HUDEP-2 (cell line): ENCODE measurements around the gene NOLC1.
"Not testable (repeated sequence)": the region's sequence is repeated elsewhere in the genome, so short reads cannot be mapped to it uniquely, and the experiment has no call there.

Source experiments
- DNase-seq, 76 experiments: peaks; one replicate each; lab custom pipeline; 2025; ENCODE audit not compliant: unreplicated experiment in 76 of 76; lab: John Stamatoyannopoulos, UW

Gene NOLC1

DNA sequence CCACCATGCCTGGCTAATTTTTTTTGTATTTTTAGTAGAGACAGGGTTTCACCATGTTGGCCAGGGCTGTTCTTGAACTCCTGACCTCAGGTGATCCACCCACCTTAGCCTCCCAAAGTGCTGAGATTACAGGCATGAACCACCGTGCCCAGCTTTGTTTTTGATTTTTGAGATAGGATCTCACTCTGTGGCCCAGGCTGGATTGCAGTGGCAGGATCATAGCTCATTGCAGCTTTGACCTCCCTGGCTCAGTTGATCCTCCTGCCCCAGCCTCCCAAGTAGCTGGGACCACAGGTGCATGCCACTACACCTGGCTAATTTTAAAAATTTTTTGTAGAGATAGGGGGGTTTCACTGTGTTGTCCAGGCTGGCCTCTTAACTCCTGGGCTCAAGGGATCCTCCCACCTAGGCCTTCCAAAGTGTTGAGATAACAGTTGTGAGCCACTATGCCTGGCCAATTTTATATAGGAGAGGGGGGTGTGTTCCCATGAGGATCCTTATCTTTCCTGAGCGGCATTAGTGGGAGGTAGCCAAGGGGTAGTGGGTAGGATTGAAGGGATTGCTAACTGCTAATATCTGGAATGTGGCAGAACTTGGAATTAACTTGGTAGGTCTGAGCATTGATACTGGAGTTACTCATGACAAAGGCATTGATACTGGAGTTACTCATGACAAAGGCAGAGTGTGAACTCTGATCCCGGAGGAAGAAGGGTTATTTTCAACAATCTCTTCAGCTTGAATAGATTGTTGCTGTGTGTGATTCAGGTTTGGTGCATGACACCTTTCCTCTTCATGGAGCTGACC is 1.0 kb upstream of the NOLC1 start:
- DNase-seq: no peak

DNA sequence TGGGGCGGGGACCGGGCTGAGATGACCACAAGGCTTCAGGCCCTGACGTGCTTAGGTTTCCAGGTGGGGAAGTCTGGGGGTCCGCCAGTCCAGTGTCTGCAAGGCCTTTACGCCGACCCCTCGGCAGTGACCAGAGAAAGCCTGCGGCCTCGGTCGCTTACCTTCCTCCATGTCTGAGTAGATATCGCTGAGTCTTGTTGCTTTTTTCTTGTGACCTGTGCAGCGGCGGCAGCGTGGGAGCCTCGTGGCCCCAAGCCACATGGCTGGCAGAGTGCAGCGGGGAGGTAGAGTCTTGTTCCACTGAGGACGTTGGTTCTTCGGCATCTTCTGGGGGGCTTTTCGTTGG is 329 bp downstream of the NOLC1 start:
- peak in 19 of 76 experiments; percentile 9 to 52 (median 28) for DNase-seq

DNA sequence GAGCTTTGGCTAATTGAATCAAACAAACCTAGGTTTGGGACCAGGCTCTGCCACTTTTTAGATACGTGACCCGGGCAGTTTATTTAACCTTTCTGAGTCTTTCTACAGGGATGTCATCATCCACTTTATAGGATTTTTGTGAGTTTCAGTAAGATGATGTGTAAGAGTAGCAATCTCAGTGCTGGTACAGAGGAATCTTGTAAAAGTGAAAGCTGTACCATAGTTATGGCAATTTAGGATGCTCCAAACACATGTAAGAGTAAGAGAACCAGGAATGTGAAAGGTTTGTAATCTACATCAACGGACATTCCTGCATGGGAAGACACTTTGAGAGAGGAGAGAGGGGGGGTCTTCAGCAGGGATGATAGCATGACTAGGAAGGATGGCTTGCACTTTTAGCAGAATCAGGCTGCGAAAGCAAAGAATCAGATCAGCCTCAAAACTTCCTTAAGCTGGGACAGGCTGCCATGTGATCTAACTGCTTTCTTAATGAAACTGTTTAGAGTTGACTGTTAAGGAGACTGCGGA is 968 bp downstream of the NOLC1 start:
- no peak for DNase-seq

DNA sequence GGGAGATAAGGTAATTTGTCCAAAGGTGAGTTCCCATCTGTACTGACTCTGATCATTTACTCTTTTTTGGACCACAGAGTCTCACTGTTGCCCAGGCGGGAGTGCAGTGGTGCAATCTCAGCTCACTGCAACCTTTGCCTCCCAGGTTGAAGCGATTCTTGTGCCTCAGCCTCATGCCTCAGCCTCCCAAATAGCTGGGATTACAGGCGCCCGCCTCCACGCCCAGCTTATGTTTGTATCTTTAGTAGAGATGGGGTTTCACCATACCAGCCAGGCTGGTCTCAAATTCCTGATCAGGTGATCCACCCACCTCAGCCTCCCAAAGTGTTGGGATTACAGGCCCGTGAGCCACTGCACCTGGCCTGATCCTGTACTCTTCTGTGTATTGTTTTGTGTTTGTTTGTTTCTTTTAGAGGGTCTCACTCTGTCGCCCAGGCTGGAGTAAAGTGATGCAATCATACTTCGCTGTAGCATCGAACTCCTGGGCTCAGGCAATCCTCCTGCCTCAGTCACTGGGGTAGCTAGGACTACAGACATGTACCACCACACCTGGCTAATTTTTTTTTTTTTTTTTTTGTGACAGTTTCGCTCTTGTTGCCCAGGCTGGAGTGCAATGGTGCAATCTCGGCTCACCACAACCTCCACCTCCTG is 2.4 kb downstream of the NOLC1 start:
- DNase-seq: no peak

- no peak for DNase-seq
Observed at GRCh38 chr10:102157224-102157623, 5.0 kb downstream of the NOLC1 start.

DNA sequence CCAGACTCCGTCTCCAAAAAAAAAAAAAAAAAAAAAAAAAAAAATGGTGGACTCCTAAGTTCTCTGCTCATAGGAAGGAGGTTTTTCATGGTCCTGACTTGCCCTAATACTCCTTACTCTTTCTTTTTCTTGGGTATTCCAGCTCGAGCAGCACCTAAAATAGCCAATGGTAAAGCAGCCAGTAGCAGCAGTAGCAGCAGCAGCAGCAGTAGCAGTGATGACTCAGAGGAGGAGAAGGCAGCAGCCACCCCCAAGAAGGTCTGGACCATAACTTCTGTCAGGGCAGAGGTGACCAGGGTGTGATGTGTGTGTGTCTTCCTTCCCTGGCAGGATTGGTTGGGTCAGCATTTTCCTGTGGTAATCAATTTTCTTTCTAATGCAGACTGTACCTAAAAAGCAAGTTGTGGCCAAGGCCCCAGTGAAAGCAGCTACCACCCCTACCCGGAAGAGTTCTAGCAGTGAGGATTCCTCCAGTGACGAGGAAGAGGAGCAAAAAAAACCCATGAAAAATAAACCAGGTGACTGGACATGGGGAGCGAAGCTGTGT is 6.9 kb downstream of the NOLC1 start:
- no peak for DNase-seq

GRCh38 chr10:102159831-102160230 is 7.6 kb downstream of the NOLC1 start:
- no peak for DNase-seq

DNA sequence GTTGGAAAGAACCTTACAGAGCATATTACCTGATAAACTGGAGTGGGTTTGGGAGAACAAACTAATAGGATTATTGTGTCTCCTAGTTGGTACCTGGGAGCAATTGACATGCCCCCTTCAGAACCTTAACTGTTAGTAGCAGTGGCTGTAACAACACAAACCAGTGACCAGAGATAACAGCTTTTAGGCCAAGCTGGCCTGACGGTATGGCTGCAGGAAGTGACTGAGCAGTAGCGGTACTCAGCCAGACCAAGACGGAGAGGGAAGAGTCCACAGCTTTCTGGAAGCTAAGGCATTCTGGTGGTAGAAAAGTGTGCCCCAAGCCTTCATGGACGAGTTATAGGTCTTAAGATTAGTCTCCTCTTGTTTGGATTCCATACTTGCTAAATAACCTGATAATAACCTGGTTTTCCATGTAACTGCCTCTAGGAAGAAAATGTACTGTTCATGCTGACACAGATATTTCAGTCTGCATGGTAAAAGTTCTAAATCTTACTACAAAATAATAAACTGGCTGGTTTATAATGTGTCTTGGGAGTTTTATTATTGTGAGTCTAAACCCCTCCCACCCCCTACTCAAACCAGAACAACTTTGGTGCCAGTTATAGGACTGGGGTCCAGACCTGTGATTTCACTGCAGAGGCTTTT is 11.3 kb downstream of the NOLC1 start:
- peak in 1 of 76 experiments; percentile 14 for DNase-seq

GRCh38 chr10:102167861-102168260 is 15.7 kb downstream of the NOLC1 start:
- no peak for DNase-seq

DNA sequence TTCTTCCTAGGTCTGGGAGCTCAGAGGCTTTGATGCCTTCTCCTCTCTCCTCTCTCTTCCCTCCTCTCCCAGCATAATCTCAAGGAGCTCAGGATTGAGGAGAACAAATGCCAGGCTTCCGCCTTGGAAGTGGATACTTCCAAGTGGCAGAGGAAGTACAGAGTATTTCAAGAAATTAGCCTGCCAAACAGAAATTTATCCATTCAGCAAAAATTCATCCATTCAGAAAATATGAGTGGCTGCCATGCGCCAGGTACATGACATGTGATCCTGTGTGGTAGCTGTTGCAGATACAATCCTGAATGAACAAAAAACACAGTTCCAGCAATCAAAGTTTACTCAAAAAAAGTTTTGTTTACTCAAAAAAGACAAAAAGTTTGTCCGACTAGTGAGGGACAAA is 18.4 kb downstream of the NOLC1 start:
- no peak for DNase-seq

- no peak for DNase-seq
Observed at GRCh38 chr10:102172288-102172687, 20.1 kb downstream of the NOLC1 start.

GRCh38 chr10:102175415-102175814 is 23.2 kb downstream of the NOLC1 start:
- no peak for DNase-seq

DNA sequence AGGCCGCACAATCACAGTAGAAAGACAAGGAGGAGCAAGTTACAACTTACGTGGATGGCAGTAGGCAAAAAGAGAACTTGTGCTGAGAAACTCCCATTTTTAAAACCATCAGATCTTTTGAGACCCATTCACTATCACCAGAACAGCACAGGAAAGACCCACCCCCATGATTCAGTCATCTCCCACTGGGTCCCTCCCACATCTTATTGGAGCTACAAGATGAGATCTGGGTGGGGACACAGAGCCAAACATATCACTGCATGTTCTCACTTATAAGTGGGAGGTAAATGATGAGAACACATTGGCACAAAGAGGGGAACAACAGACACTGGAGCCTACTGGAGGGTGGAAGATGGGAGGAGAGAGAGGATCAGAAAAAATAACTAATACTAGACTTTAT is 32.4 kb downstream of the NOLC1 start:
- no peak for DNase-seq

- DNase-seq: no peak
Observed at GRCh38 chr10:102185272-102185671, 33.1 kb downstream of the NOLC1 start.

DNA sequence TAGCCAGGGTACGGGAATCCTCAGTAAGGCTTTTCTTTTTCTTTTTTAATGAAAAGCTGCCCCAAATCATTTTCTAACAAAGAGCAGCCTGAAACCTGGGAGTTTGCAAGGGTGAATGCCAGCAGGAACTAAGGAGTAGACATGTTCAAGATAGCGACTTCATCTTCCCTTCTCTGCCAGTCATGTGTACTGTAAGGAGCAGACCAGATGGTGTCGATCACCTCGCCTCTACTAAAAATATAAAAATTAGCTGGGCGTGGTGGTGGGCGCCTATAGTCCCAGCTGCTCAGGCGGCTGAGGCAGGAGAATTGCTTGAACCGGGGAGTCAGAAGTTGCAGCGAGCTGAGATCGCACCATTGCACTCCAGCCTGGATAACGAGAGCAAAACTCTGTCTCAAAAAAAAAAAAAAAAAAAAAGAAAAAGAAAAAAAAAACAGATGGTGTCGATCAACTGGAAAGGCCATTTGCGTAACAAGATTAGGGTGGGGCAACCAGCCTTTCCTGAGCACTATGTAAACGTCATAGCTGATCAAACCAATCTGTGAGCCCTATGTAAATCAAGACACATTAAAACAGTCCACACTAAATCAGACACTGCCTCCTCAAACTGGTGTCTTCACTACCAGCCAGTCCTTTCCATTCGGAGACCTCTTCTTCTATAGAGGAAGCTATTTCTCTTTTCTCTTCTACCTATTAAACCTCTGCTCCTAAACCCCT is 33.8 kb downstream of the NOLC1 start:
- DNase-seq: no peak

DNA sequence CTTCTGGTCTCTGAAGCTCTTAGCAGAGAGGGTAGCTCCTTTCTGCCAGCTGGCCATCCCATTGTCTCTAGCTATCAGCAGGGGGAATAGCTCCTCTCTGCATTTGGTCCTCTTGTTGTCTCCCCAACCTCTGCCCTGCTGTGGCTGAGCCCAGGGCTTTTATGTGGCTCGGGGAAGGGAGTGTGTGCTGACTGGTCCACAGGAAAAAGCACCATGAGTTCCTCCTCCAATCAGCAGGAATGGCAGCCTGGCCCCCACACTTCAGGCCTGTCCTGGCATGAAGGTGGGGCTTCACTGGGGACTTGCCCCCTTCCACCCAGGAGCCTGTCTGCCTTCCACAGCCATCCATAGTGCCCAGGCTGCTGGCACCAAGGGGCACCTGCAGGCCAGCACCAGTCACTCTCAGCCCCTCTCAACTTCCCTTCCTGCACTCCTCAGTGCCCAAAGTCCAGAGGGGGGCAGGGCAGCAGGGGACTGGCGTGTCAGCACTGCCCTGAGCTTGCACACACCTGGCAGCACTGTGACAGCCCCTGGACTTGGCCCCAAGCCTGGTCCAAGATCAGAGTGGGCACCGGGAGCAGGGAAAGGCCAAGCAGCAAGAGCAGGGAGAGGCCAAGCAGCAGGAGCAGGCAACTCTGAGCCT is 36.2 kb downstream of the NOLC1 start:
- DNase-seq: no peak

DNA sequence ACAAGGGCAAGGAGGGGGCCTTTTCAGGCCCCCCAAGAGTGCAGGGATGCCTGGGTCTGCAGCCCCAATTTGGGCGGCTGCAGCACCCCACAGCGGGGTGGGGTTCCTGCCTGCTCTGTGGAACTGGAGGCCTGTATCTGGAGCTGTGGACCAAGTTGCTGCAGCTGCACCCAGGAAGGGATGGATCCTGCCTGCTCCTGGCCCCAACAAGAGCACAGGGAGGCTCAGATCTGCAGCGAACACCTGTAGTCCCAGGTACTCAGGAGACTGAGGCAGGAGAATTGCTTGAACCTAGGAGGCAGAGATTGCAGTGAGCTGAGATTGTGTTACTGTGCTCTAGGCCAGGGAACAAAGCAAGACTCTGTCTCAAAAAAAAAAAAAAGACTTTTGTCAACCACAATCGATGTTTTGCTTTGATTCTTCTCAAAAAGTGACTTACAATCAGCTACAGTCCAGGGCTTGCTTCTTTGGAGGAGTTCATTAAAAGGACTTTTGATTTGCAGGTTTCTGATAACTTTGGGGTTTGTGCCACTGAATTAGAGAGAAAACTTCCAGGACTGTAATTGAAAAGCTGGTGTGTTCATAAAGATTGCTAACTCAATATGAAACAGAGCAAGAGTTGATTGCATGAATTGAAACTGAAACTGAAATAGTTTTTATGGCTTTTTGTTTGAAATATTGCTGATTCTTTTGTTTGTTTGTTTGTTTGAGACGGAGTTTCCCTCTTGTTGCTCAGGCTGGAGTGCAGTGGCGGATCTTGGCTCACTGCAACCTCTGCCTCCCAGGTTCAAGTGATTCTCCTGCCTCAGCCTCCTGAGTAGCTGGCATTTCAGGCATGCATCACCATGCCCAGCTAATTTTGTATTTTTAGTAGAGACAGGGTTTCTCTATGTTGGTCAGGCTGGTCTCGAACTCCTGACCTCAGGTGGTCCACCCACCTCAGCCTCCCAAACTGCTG is 37.0 kb downstream of the NOLC1 start:
- DNase-seq: not testable (repeated sequence)

- no peak for DNase-seq
Observed at GRCh38 chr10:102191956-102192355, 39.8 kb downstream of the NOLC1 start.

- DNase-seq: no peak
Observed at GRCh38 chr10:102195296-102195870, 43.2 kb downstream of the NOLC1 start.
